ENCODE data around the gene MAD2L2. TPM values are rescaled to one million over a fixed set of nuclear protein-coding genes. Genes with fewer than 3 reads are reported as not detected.
A peak's percentile ranks its signal among the peaks of the same experiment; 100 is the strongest.

The MAD2L2 gene
- total and polyA plus RNA-seq, 9 of the 15 experiments (the other 6 are each of a cell fraction or from before 2014, with no cell fraction given): 12.4 to 286 (median 143) TPM

DNA sequence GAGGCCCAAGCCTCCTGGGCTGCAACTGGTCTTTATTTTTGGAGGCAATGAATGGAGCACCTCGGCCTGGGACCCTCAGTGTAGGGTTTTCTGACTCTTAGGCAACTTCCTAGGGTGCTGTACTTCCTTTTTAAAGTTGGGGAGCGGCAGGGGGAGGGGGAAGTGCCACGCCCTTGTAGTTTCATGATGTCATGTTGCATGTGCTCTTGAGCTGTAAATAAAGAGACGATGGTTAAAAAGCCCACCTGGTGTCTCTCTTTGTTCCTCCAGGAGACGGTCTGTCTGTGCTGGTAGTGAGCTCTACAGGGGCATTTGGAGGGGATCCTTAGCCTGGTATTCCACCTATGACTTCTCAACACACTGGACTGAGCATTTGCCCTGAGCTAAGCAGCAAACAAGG is 44.7 kb upstream of the MAD2L2 start:
- WGBS (ENCODE audit: insufficient coverage, low coverage, missing lambda C conversion rate): 30% methylated on average over 5 of the region's 5 CpGs
- no TSS peak for BruUV-seq (replicated peaks)
- H3K4me3 ChIP-seq: no peak overlapping the region
- H4K20me1 ChIP-seq (replicated peaks; ENCODE audit: control insufficient read depth, insufficient read depth, low read length): no peaks in the 10 kb centered on the region
- no peak overlapping the region; a peak in 1 of 4 replicates for H3K9ac ChIP-seq (ENCODE audit: insufficient read depth in 1 of 2, low read depth in 2 of 2, low read length in 2 of 2)
- no peak overlapping the region for H3K27ac ChIP-seq (ENCODE audit: extremely low read depth, low read depth, low read length)
- no peaks in the 10 kb centered on the region for H3K9me3 ChIP-seq (replicated peaks; ENCODE audit: control insufficient read depth, insufficient read depth, low read depth, low read length)
- H2AFZ ChIP-seq (ENCODE audit: low read depth, low read length): peak overlapping the region; percentile 35
- intact Hi-C loops (cut with micrococcal nuclease): loop anchor here (10.0 kb wide), 1 partner anchor 691 kb away; no protein-coding TSS in a partner anchor
- ATAC-seq (peak; percentile 29), DNase-seq (ENCODE audit: extremely low read depth in 1 of 4, low spot score in 3 of 4) (no peak), FAIRE-seq (no peak)
- H3K9me1 ChIP-seq (ENCODE audit: control insufficient read depth, insufficient read depth, low read length): peaks cover 5% of the 10 kb centered on the region
- H3K36me3 ChIP-seq (ENCODE audit: control insufficient read depth, insufficient read depth, low read length): no peaks in the 10 kb centered on the region
- no peaks in the 10 kb centered on the region for H3K27me3 ChIP-seq (ENCODE audit: control insufficient read depth in 2 of 2, insufficient read depth in 2 of 2, low read length in 2 of 2)
- H3K4me1 ChIP-seq (replicated peaks in 1 of 2; ENCODE audit: control insufficient read depth in 2 of 2, insufficient read depth in 2 of 2, low read length in 2 of 2): peaks cover 25 to 33% of the 10 kb centered on the region in 2 experiments
- H3K79me2 ChIP-seq (ENCODE audit: control insufficient read depth, insufficient read depth, low read length): no peaks in the 10 kb centered on the region
- no peak overlapping the region for H3K4me2 ChIP-seq (ENCODE audit: insufficient read depth, low read length)
- in situ Hi-C loops (cut with MboI): no loop called here
- POLR2A ChIA-PET: interaction anchor here (0.5 to 2.7 kb wide), 7 partner anchors 16 to 183 kb away, joined by 3 to 12 read pairs (median 4); no protein-coding TSS in a partner anchor
- CTCF ChIA-PET (ENCODE audit: low intra/inter-chr PET ratio): no interaction called here
- TF ChIP-seq ZNF583 (CRISPR knock-in tag; IDR thresholded peaks at IDR 0.05) (0 out of 2 replicates have a peak, but pooled peaks have one; percentile 10), KAT7 (CRISPR knock-in tag; IDR thresholded peaks at IDR 0.05; ENCODE audit: borderline replicate concordance) (no peak), ZFX (CRISPR knock-in tag; IDR thresholded peaks at IDR 0.05) (no peak), MAX (CRISPR knock-in tag; IDR thresholded peaks at IDR 0.05) (peak; percentile 65; the same call in 1 of the 2 replicates), CREM (IDR thresholded peaks at IDR 0.05; ENCODE audit: low read depth) (peak; percentile 37; the same call in 1 of the 2 replicates), SPI1 (IDR thresholded peaks at IDR 0.05; ENCODE audit: borderline replicate concordance, low read depth, low read length) (peak; percentile 59; the same call in 1 of the 2 replicates), JUND (IDR thresholded peaks at IDR 0.05; ENCODE audit: borderline replicate concordance, low read depth, low read length) (peak; percentile 20; the same call in 1 of the 2 replicates), JUND (tag; IDR thresholded peaks at IDR 0.05; ENCODE audit: borderline replicate concordance, low read depth, low read length) (0 out of 3 replicates have a peak, but pooled peaks have one; percentile 10), MGA (IDR thresholded peaks at IDR 0.05) (peak; percentile 76), ATF7 (IDR thresholded peaks at IDR 0.05) (peak; percentile 80)
